Measurements from ENCODE around the gene LRP2. TPM values are rescaled to one million over a fixed set of nuclear protein-coding genes. Genes with fewer than 3 reads are reported as not detected.
"Not testable (repeated sequence)": the region's sequence is repeated elsewhere in the genome, so short reads cannot be mapped to it uniquely, and the experiment has no call there.

The LRP2 gene
- total RNA-seq (2014; rRNA removed; shearing (Covaris generic)): not detected in 2 replicates

GRCh38 chr2:169362118-169362893, at the start of gene LRP2:
Gene LRP2, minus strand, starts transcription at chr2:169362534. Its CDS starts 135 bp downstream, at chr2:169362399.
- no peak for DNase-seq (ENCODE audit: low read depth)

- DNase-seq (ENCODE audit: low read depth): no peak
Observed at GRCh38 chr2:169406891-169407290, 44.6 kb upstream of the LRP2 start.

- DNase-seq (ENCODE audit: low read depth): not testable (repeated sequence)
Observed at GRCh38 chr2:169399491-169399890, 37.2 kb upstream of the LRP2 start.

GRCh38 chr2:169397697-169398096, 35.4 kb upstream of the LRP2 start:
- peak; percentile 7 for DNase-seq (ENCODE audit: low read depth)

GRCh38 chr2:169395821-169396374, 33.6 kb upstream of the LRP2 start:
- DNase-seq (ENCODE audit: low read depth): no peak

- peak; percentile 8 for DNase-seq (ENCODE audit: low read depth)
Observed at GRCh38 chr2:169393068-169393590, 30.8 kb upstream of the LRP2 start.

- no peak for DNase-seq (ENCODE audit: low read depth)
Observed at GRCh38 chr2:169391236-169391635, 28.9 kb upstream of the LRP2 start.

GRCh38 chr2:169388161-169388560, 25.8 kb upstream of the LRP2 start:
- no peak for DNase-seq (ENCODE audit: low read depth)

GRCh38 chr2:169386722-169387121, 24.4 kb upstream of the LRP2 start:
- DNase-seq (ENCODE audit: low read depth): no peak

GRCh38 chr2:169384816-169385215, 22.5 kb upstream of the LRP2 start:
- no peak for DNase-seq (ENCODE audit: low read depth)

GRCh38 chr2:169372561-169372960, 10.2 kb upstream of the LRP2 start:
- DNase-seq (ENCODE audit: low read depth): no peak

GRCh38 chr2:169366066-169366465, 3.7 kb upstream of the LRP2 start:
- DNase-seq (ENCODE audit: low read depth): no peak

GRCh38 chr2:169365029-169365480, 2.7 kb upstream of the LRP2 start:
- DNase-seq (ENCODE audit: low read depth): no peak

- DNase-seq (ENCODE audit: low read depth): peak; percentile 17
Observed at GRCh38 chr2:169363560-169364150, 1.3 kb upstream of the LRP2 start.

GRCh38 chr2:169362894-169363559, 693 bp upstream of the LRP2 start:
- no peak for DNase-seq (ENCODE audit: low read depth)

GRCh38 chr2:169361706-169362117, 622 bp downstream of the LRP2 start:
- DNase-seq (ENCODE audit: low read depth): no peak

- DNase-seq (ENCODE audit: low read depth): no peak
Observed at GRCh38 chr2:169360984-169361705, 1.2 kb downstream of the LRP2 start.

- no peak for DNase-seq (ENCODE audit: low read depth)
Observed at GRCh38 chr2:169358016-169358415, 4.3 kb downstream of the LRP2 start.

GRCh38 chr2:169354244-169354643, 8.1 kb downstream of the LRP2 start:
- no peak for DNase-seq (ENCODE audit: low read depth)

- no peak for DNase-seq (ENCODE audit: low read depth)
Observed at GRCh38 chr2:169351725-169352124, 10.6 kb downstream of the LRP2 start.

- DNase-seq (ENCODE audit: low read depth): no peak
Observed at GRCh38 chr2:169349535-169349934, 12.8 kb downstream of the LRP2 start.

Data from M059J (cell line).